Endothelial cell of umbilical vein (primary cell): ENCODE measurements around the gene KCNMA1. TPM values are rescaled to one million over a fixed set of nuclear protein-coding genes. Genes with fewer than 3 reads are reported as not detected.

Source experiments
- BruUV-seq: library from RNA; stranded (reverse); fragments of 400-500 nt; replicated peaks from 2 replicates; lab custom pipeline; 2021; lab: Mats Ljungman, UMichigan
- CTCF ChIA-PET: fragments of 300-600, 350-600 bp; sonication (Branson Sonifier 250); formaldehyde crosslinking; loops from one replicate; lab custom pipeline; 2021; ENCODE audit warnings: antibody characterized with exemption, inconsistent platforms; lab: Charles Lee
- POLR2A ChIA-PET: fragments of 300-600, 350-600 bp; sonication (Branson Sonifier 250); formaldehyde crosslinking; loops from one replicate; lab custom pipeline; 2021; ENCODE audit warnings: antibody characterized with exemption, inconsistent platforms; lab: Charles Lee
- DNase-seq: peaks from one replicate; pipeline ENCODE4 v3.0.0-alpha.2; 2011; ENCODE audit warnings: low read depth, low spot score
- FAIRE-seq: peaks from 2 replicates; lab custom pipeline; 2011; peaks lifted over from hg19 to GRCh38; lab: Jason Lieb, UNC
- H2AFZ ChIP-seq: 2 replicates; pipeline ENCODE4 v1.6.0; 2012; ENCODE audit warnings: low read depth, low read length, control low read depth, inconsistent platforms
- H3K27ac ChIP-seq: 2 replicates; pipeline ENCODE4 v1.5.1; 2011; ENCODE audit warnings: low read depth, mild to moderate bottlenecking, control low read depth, low read length, moderate library complexity; ENCODE audit not compliant: insufficient read depth
- H3K27me3 ChIP-seq, 2 experiments: 2 replicates each; pipeline versions ENCODE4 v1.6.0 to v1.6.1; 2011; ENCODE audit warnings: low read length in 2 of 2, mixed read lengths in 1 of 2; ENCODE audit not compliant: control insufficient read depth in 2 of 2, insufficient read depth in 2 of 2
- H3K36me3 ChIP-seq, 2 experiments: 2 replicates in 1 of 2; 3 replicates in 1 of 2; pipeline ENCODE4 v1.5.1; 2011; ENCODE audit warnings: low read length in 2 of 2, mild to moderate bottlenecking in 1 of 2, moderate library complexity in 1 of 2; ENCODE audit not compliant: control insufficient read depth in 2 of 2, insufficient read depth in 2 of 2; ENCODE audit errors: extremely low read depth in 1 of 2
- H3K4me1 ChIP-seq: 3 replicates; pipeline ENCODE4 v1.5.1; 2011; ENCODE audit warnings: mild to moderate bottlenecking, low read length; ENCODE audit not compliant: control insufficient read depth, insufficient read depth; ENCODE audit errors: extremely low read depth
- H3K4me2 ChIP-seq: 2 replicates; pipeline ENCODE4 v1.6.1; 2011; ENCODE audit warnings: low read length, control low read depth, mixed read lengths; ENCODE audit not compliant: insufficient read depth
- H3K4me3 ChIP-seq, 3 experiments: fragments of 200-600 bp in 1 of 3; sonication (generic), shearing (Covaris generic) in 1 of 3; replicated peaks in 1 of 3; 2 replicates each; pipeline ENCODE4 v1.5.1; 2011 to 2016; ENCODE audit warnings: control low read depth in 3 of 3, low read length in 3 of 3, mild to moderate bottlenecking in 2 of 3, inconsistent platforms in 1 of 3, low read depth in 1 of 3, moderate library complexity in 1 of 3; ENCODE audit not compliant: insufficient read depth in 1 of 3
- H3K79me2 ChIP-seq: 2 replicates; pipeline ENCODE4 v1.6.0; 2012; ENCODE audit warnings: low read length, inconsistent platforms; ENCODE audit not compliant: control insufficient read depth, insufficient read depth
- H3K9ac ChIP-seq: replicated peaks from 2 replicates; pipeline ENCODE3; 2011; ENCODE audit warnings: low read length, control low read depth; ENCODE audit not compliant: insufficient read depth; ENCODE audit errors: extremely low read depth
- H3K9me1 ChIP-seq: replicated peaks from 3 replicates; pipeline ENCODE4 v1.6.0; 2011; ENCODE audit warnings: mild to moderate bottlenecking, low read length; ENCODE audit not compliant: control insufficient read depth, insufficient read depth; ENCODE audit errors: extremely low read depth
- H3K9me3 ChIP-seq: replicated peaks from 2 replicates; pipeline ENCODE4 v1.5.1; 2012; ENCODE audit warnings: low read length, inconsistent platforms; ENCODE audit not compliant: control insufficient read depth, insufficient read depth
- H4K20me1 ChIP-seq: replicated peaks from 2 replicates; pipeline ENCODE3; 2011; ENCODE audit warnings: mild to moderate bottlenecking, low read length; ENCODE audit not compliant: control insufficient read depth, insufficient read depth; ENCODE audit errors: extremely low read depth
- CTCF ChIP-seq, 2 donors: IDR thresholded peaks; 1 replicate in 1 of 2; 2 replicates in 1 of 2; pipeline ENCODE4 v1.5.1; 2011; ENCODE audit warnings: low read length in 2 of 2, mild to moderate bottlenecking in 2 of 2, moderate library complexity in 2 of 2, control low read depth in 1 of 2, inconsistent platforms in 1 of 2, low read depth in 1 of 2; ENCODE audit not compliant: insufficient read depth in 1 of 2; ENCODE audit errors: extremely low read depth in 1 of 2
- EZH2 ChIP-seq: IDR thresholded peaks from 2 replicates; pipeline ENCODE4 v1.6.1; 2012; ENCODE audit warnings: borderline replicate concordance, low read depth, mild to moderate bottlenecking, moderate library complexity, low read length, inconsistent platforms; ENCODE audit not compliant: severe bottlenecking
- FOS ChIP-seq: IDR thresholded peaks from 2 replicates; pipeline ENCODE4 v1.6.1; 2011; ENCODE audit warnings: mild to moderate bottlenecking, low read length, moderate library complexity, borderline replicate concordance; ENCODE audit not compliant: insufficient read depth
- GATA2 ChIP-seq: IDR thresholded peaks from 2 replicates; pipeline ENCODE4 v1.7.0; 2011; ENCODE audit warnings: low read depth, mild to moderate bottlenecking, moderate library complexity, mixed read lengths, low read length; ENCODE audit not compliant: insufficient read length, insufficient read depth
- JUN ChIP-seq: IDR thresholded peaks from 2 replicates; pipeline ENCODE4 v1.6.1; 2011; ENCODE audit warnings: borderline replicate concordance, low read depth; ENCODE audit not compliant: insufficient read length, insufficient read depth
- POLR2A ChIP-seq: IDR thresholded peaks from 2 replicates; pipeline ENCODE4 v1.6.1; 2012; ENCODE audit warnings: low read depth, mild to moderate bottlenecking, control low read depth, low read length
- POLR2AphosphoS5 ChIP-seq: IDR thresholded peaks from 2 replicates; pipeline ENCODE4 v1.6.1; 2012; ENCODE audit warnings: low read depth, mild to moderate bottlenecking, control low read depth, low read length, moderate library complexity; ENCODE audit not compliant: insufficient read depth
- dilution Hi-C: fragments of 300-500 bp; cut with MboI; formaldehyde crosslinking; loops from one replicate; pipeline ENCODE4 v1.15.0; 2019; ENCODE audit warnings: low sequenced_read_pairs; ENCODE audit not compliant: extremely low pct_ligation_motif_present
- intact Hi-C: fragments of 100-400 bp; cut with micrococcal nuclease; formaldehyde crosslinking; loops from one replicate; pipeline ENCODE4 v1.10.0; 2022
- polyA plus RNA-seq, 4 experiments: library from polyadenylated mRNA; depleted of rRNA in 3 of 4; stranded (reverse) in 3 of 4; unstranded in 1 of 4; fragments of >200 nt; gene quantifications; 2 replicates each; pipeline versions ENCODE4 v1.2.1 to v1.2.3, GENCODE V29; 2011 to 2012; ENCODE audit warnings: missing spikeins in 1 of 4
- total RNA-seq: library from RNA; stranded (reverse); gene quantifications from 2 replicates; pipeline ENCODE4 v1.2.3, GENCODE V29; 2021

The KCNMA1 gene
- total and polyA plus RNA-seq, 2 donors (not counting 3 experiments of a cell fraction or from before 2014, with no cell fraction given) = 0.10 to 0.82 TPM

GRCh38 chr10:77162697-77163096, 474.9 kb downstream of the KCNMA1 start:
- peaks cover 51% of the 10 kb centered on the region for H3K4me1 ChIP-seq

More at GRCh38 chr10:77162697-77163096, 474.9 kb downstream of the KCNMA1 start:
- H2AFZ ChIP-seq = no peak overlapping the region
- no peak overlapping the region for H3K4me3 ChIP-seq
- FAIRE-seq = no peak
- H4K20me1 ChIP-seq = no peaks in the 10 kb centered on the region
- POLR2A ChIA-PET = no interaction called here
- peak; percentile 48 for DNase-seq
- peak; percentile 66 for TF ChIP-seq GATA2
- peak; percentile 58 for TF ChIP-seq JUN
- TF ChIP-seq POLR2AphosphoS5 = peak; percentile 20
- peak; percentile 55 for TF ChIP-seq FOS
- no peak for TF ChIP-seq CTCF (IDR thresholded peaks at IDR 0.05; ENCODE audit: extremely low read depth in 1 of 2, insufficient read depth in 1 of 2, low read depth in 1 of 2, low read length in 2 of 2)
- no peak for TF ChIP-seq POLR2A
- no peak for TF ChIP-seq EZH2
- H3K27me3 ChIP-seq = no peaks in the 10 kb centered on the region
- H3K27ac ChIP-seq = peak overlapping the region; percentile 80
- no peak overlapping the region for H3K4me2 ChIP-seq
- H3K79me2 ChIP-seq = no peaks in the 10 kb centered on the region
- intact Hi-C loops (no loop called here), dilution Hi-C loops (no loop called here)
- H3K36me3 ChIP-seq = no peaks in the 10 kb centered on the region
- CTCF ChIA-PET = interaction anchor here (3.9 to 6.3 kb wide), 2 partner anchors 11 to 550 kb away, joined by 24 to 130 read pairs; no protein-coding TSS in a partner anchor
- H3K9ac ChIP-seq = no peak overlapping the region
- BruUV-seq = no TSS peak
- no peaks in the 10 kb centered on the region for H3K9me3 ChIP-seq
- H3K9me1 ChIP-seq = no peaks in the 10 kb centered on the region
